Osteoblast (primary cell): Measurements from ENCODE around the gene CELSR1. TPM values are rescaled to one million over a fixed set of nuclear protein-coding genes. Genes with fewer than 3 reads are reported as not detected.

Source experiments
- DNase-seq: peaks from one replicate; pipeline ENCODE4 v3.0.0; 2011; ENCODE audit warnings: low spot score, mixed read lengths; ENCODE audit not compliant: insufficient read length; ENCODE audit errors: missing footprints
- H2AFZ ChIP-seq: 2 replicates; pipeline ENCODE4 v1.6.0; 2011; ENCODE audit warnings: mild to moderate bottlenecking, low read length
- H3K27ac ChIP-seq: 2 replicates; pipeline ENCODE4 v1.5.1; 2011; ENCODE audit warnings: mild to moderate bottlenecking, low read depth, low read length, moderate library complexity
- H3K27me3 ChIP-seq: 2 replicates; pipeline ENCODE4 v1.6.0; 2012; ENCODE audit warnings: mild to moderate bottlenecking, control low read depth, inconsistent platforms, low read length, moderate library complexity; ENCODE audit not compliant: insufficient read depth
- H3K36me3 ChIP-seq: 2 replicates; pipeline ENCODE4 v1.5.1; 2011; ENCODE audit warnings: mild to moderate bottlenecking, low read length, control low read depth, moderate library complexity; ENCODE audit not compliant: insufficient read depth
- H3K4me1 ChIP-seq: 2 replicates; pipeline ENCODE4 v1.5.1; 2011; ENCODE audit warnings: mild to moderate bottlenecking, low read length, control low read depth, moderate library complexity; ENCODE audit not compliant: insufficient read depth
- H3K4me2 ChIP-seq: 2 replicates; pipeline ENCODE4 v1.6.0; 2011; ENCODE audit warnings: mild to moderate bottlenecking, low read length; ENCODE audit not compliant: insufficient read depth
- H3K4me3 ChIP-seq: fragments of 200-600 bp; sonication (generic); 3 replicates; pipeline ENCODE4 v1.5.1; 2012; ENCODE audit warnings: mild to moderate bottlenecking, low read length, inconsistent platforms; ENCODE audit not compliant: insufficient read depth
- H3K79me2 ChIP-seq: 2 replicates; pipeline ENCODE4 v1.6.0; 2012; ENCODE audit warnings: mild to moderate bottlenecking, low read length, control low read depth, inconsistent platforms; ENCODE audit not compliant: insufficient read depth
- H3K9me3 ChIP-seq: 2 replicates; pipeline ENCODE4 v1.5.1; 2011; ENCODE audit warnings: low read depth, low read length, control low read depth
- H4K20me1 ChIP-seq: 2 replicates; pipeline ENCODE4 v1.6.0; 2012; ENCODE audit warnings: mild to moderate bottlenecking, low read length, control low read depth; ENCODE audit not compliant: insufficient read depth
- CTCF ChIP-seq: IDR thresholded peaks from 2 replicates; pipeline ENCODE4 v1.5.1; 2011; ENCODE audit warnings: mild to moderate bottlenecking, low read depth, low read length, moderate library complexity; ENCODE audit errors: extremely low read depth
- total RNA-seq: library from RNA; depleted of rRNA; stranded (reverse); fragments of >200 nt; gene quantifications from 2 replicates; pipeline ENCODE4 v1.2.3, GENCODE V29; 2012

CELSR1 gene
- total RNA-seq, 1 donor, result 3.6 TPM

GRCh38 chr22:46524203-46524740 lies 13.1 kb downstream of the CELSR1 start:
- no peak for DNase-seq
- peaks cover 5% of the 10 kb centered on the region for H3K27me3 ChIP-seq
- no peaks in the 10 kb centered on the region for H3K36me3 ChIP-seq
- no peak overlapping the region for H2AFZ ChIP-seq
- H3K4me2 ChIP-seq, result no peak overlapping the region
- no peak overlapping the region for H3K4me3 ChIP-seq
- H3K27ac ChIP-seq, result no peak overlapping the region
- no peaks in the 10 kb centered on the region for H3K79me2 ChIP-seq
- no peaks in the 10 kb centered on the region for H4K20me1 ChIP-seq
- TF ChIP-seq CTCF, result no peak
- H3K4me1 ChIP-seq, result peaks cover 8% of the 10 kb centered on the region
- H3K9me3 ChIP-seq, result no peaks in the 10 kb centered on the region

GRCh38 chr22:46522797-46523196 lies 14.6 kb downstream of the CELSR1 start:
- H3K9me3 ChIP-seq, result no peaks in the 10 kb centered on the region
- DNase-seq, result no peak
- H3K79me2 ChIP-seq, result no peaks in the 10 kb centered on the region
- peaks cover 4% of the 10 kb centered on the region for H3K4me1 ChIP-seq
- no peaks in the 10 kb centered on the region for H4K20me1 ChIP-seq
- no peak for TF ChIP-seq CTCF
- H3K4me2 ChIP-seq, result no peak overlapping the region
- H2AFZ ChIP-seq, result no peak overlapping the region
- H3K36me3 ChIP-seq, result no peaks in the 10 kb centered on the region
- H3K27ac ChIP-seq, result no peak overlapping the region
- H3K4me3 ChIP-seq, result no peak overlapping the region
- peaks cover 5% of the 10 kb centered on the region for H3K27me3 ChIP-seq

- no peak overlapping the region for H2AFZ ChIP-seq
- no peak overlapping the region for H3K27ac ChIP-seq
- no peak for TF ChIP-seq CTCF
- no peak for DNase-seq
- H3K4me3 ChIP-seq, result no peak overlapping the region
- no peaks in the 10 kb centered on the region for H4K20me1 ChIP-seq
- H3K79me2 ChIP-seq, result no peaks in the 10 kb centered on the region
- H3K27me3 ChIP-seq, result peaks cover 5% of the 10 kb centered on the region
- H3K36me3 ChIP-seq, result no peaks in the 10 kb centered on the region
- no peak overlapping the region for H3K4me2 ChIP-seq
- H3K4me1 ChIP-seq, result no peaks in the 10 kb centered on the region
- H3K9me3 ChIP-seq, result no peaks in the 10 kb centered on the region
Measured at GRCh38 chr22:46521994-46522393, 15.4 kb downstream of the CELSR1 start.

GRCh38 chr22:46520880-46521279 lies 16.5 kb downstream of the CELSR1 start:
- no peak overlapping the region for H3K27ac ChIP-seq
- TF ChIP-seq CTCF, result no peak
- H3K36me3 ChIP-seq, result no peaks in the 10 kb centered on the region
- H3K27me3 ChIP-seq, result peaks cover 5% of the 10 kb centered on the region
- DNase-seq, result peak; percentile 17
- no peak overlapping the region for H3K4me2 ChIP-seq
- H3K79me2 ChIP-seq, result no peaks in the 10 kb centered on the region
- H2AFZ ChIP-seq, result no peak overlapping the region
- no peaks in the 10 kb centered on the region for H3K4me1 ChIP-seq
- no peak overlapping the region for H3K4me3 ChIP-seq
- H3K9me3 ChIP-seq, result no peaks in the 10 kb centered on the region
- H4K20me1 ChIP-seq, result no peaks in the 10 kb centered on the region
